ENCODE data around the gene OVCH1.
A peak's percentile ranks its signal among the peaks of the same experiment; 100 is the strongest.
"Not testable (repeated sequence)": the region's sequence is repeated elsewhere in the genome, so short reads cannot be mapped to it uniquely, and the experiment has no call there.

OVCH1 gene

GRCh38 chr12:29396774-29397173, 100.7 kb downstream of the OVCH1 start:
- DNase-seq = peak; percentile 74

- no peak for DNase-seq
Observed at GRCh38 chr12:29395356-29395755, 102.1 kb downstream of the OVCH1 start.

GRCh38 chr12:29390419-29390818, 107.1 kb downstream of the OVCH1 start:
- DNase-seq = not testable (repeated sequence)

DNA sequence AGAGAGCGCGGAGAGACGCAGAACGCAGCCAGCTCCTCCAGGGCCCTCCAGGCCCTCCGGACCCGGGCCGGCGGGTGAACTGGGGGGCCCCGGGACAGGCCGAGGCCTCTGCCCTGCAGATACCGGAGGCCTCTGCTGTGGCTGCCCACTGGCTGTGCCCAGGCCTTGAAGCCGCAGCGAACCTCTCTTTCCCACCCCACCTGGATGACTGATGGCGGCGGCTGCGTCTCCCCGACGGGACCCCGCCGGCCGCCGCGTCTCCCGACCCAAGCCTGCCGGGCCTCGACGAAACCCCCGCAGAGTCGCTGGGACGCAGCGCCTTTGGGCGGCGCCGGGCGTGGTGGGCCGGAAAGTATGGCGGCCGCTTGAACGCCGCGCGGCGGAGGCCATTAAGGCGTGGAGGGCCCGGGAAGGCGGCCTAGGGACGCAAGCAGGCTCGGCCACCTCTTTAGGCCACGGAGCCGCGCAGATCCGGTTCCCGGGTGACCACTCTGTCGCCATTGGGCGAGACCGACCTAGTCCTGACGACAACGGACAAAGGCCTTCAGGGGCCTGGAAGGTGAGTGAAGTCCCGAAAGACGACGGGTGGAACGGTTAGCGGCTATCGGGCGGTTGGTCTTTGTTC, 108.1 kb downstream of the OVCH1 start:
- DNase-seq = no peak

DNA sequence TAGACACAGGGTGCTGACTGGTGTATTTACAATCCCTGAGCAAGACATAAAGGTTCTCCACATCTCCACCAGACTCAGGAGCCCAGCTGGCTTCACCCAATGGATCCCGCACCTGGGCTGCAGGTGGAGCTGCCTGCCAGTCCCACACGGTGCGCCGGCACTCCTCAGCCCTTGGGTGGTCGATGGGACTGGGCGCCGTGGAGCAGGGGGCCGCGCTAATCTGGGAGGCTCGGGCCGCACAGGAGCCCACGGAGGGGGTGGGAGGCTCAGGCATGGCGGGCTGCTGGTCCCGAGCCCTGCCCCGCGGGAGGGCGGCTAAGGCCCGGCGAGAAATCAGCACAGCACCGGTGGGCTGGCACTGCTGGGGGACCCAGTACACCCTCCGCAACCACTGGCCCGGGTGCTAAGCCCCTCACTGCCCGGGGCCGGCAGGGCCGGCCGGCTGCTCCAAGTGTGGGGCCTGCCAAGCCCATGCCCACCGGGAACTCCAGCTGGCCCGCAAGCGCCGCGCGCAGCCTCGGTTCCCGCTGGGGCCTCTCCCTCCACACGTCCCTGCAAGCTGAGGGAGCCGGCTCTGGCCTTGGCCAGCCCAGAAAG, 111.3 kb downstream of the OVCH1 start:
- not testable (repeated sequence) for DNase-seq

GRCh38 chr12:29385194-29385593, 112.3 kb downstream of the OVCH1 start:
- DNase-seq = not testable (repeated sequence)

- no peak for DNase-seq
Observed at GRCh38 chr12:29382251-29382650, 115.2 kb downstream of the OVCH1 start.

- DNase-seq = peak; percentile 94
Observed at GRCh38 chr12:29380536-29381523, 116.7 kb downstream of the OVCH1 start, which contains the start of gene ERGIC2. ERGIC2 (minus strand) TSS chr12:29381172; CDS start chr12:29371633, 9,539 bp downstream.
